VCaP (cell line): ENCODE results near the gene BTBD19.
"Not testable (repeated sequence)": the region's sequence is repeated elsewhere in the genome, so short reads cannot be mapped to it uniquely, and the experiment has no call there.

Experiments used
- H3K27ac ChIP-seq: fragments of 450-650 bp; 2 replicates; pipeline ENCODE4 v1.5.1; 2017
- CTCF ChIP-seq: fragments of 450-650 bp; conservative IDR thresholded peaks from 2 replicates; pipeline ENCODE4 v1.5.1; 2017; ENCODE audit warnings: mild to moderate bottlenecking, moderate library complexity

BTBD19 gene

GRCh38 chr1:44807364-44808062 is 810 bp upstream of the BTBD19 start:
- no peak for TF ChIP-seq CTCF
- no peak overlapping the region for H3K27ac ChIP-seq

- no peak overlapping the region for H3K27ac ChIP-seq
- no peak for TF ChIP-seq CTCF
Measured at GRCh38 chr1:44808938-44809917, 905 bp downstream of the BTBD19 start.

- no peak for TF ChIP-seq CTCF
- no peak overlapping the region for H3K27ac ChIP-seq
Measured at GRCh38 chr1:44810101-44810761, 1.9 kb downstream of the BTBD19 start.

GRCh38 chr1:44810762-44811105 is 2.4 kb downstream of the BTBD19 start:
- H3K27ac ChIP-seq, result not testable (repeated sequence)

GRCh38 chr1:44811234-44811633 is 2.9 kb downstream of the BTBD19 start:
- H3K27ac ChIP-seq, result no peak overlapping the region

GRCh38 chr1:44812822-44813543 is 4.7 kb downstream of the BTBD19 start:
- no peak for TF ChIP-seq CTCF
- no peak overlapping the region for H3K27ac ChIP-seq

More at GRCh38 chr1:44811234-44811633, 2.9 kb downstream of the BTBD19 start:
- TF ChIP-seq CTCF, result no peak

- H3K27ac ChIP-seq, result not testable (repeated sequence)
Measured at GRCh38 chr1:44815926-44816325, 7.6 kb downstream of the BTBD19 start.

- no peak for TF ChIP-seq CTCF
- no peak overlapping the region for H3K27ac ChIP-seq
Measured at GRCh38 chr1:44817307-44817706, 9.0 kb downstream of the BTBD19 start.
